GM19025 (cell line): ENCODE data around the gene IGDCC3.
"Not testable (repeated sequence)": the region's sequence is repeated elsewhere in the genome, so short reads cannot be mapped to it uniquely, and the experiment has no call there.

Experiments used
- ATAC-seq: cut with Tn5 transposase; IDR thresholded peaks from one replicate; pipeline ENCODE4 v1.9.1; 2021; ENCODE audit warnings: mild to moderate bottlenecking, low read depth, moderate library complexity; ENCODE audit not compliant: unreplicated experiment

Gene IGDCC3

DNA sequence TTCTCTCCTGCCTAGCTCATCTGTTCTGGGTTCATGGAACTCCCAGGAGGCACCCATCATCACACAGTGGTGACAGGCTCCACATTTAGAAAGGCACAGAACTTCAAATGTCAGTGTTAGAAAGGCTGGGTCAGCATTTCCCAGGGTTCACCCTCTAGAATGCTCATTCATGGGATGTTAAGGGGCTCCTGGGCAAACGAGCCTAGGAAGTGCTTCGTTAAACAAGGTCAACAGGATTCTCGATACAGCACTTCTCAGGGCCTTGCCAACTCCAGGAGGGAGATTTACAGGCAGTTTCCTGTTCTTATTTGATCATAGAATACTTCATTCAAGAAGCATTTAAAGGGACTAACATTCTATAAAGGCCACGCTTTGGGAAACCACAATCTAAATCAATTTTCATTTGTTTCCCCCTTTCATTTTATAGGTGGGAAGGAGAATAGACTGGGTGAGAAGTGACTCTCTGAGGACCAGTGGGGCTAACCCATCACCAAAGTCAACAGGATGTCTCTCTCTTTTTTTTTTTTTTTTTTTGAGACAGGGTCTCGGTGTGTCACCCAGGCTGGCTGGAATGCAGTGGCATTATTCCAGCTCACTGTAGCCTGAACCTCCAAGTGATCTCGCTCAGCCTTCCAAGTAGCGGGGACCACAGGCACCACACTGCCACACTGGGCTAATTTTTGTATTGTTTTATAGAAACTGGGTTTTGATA lies 30.7 kb upstream of the IGDCC3 start:
- no peak for ATAC-seq

- ATAC-seq, result no peak
Observed at GRCh38 chr15:65406424-65407000, 28.7 kb upstream of the IGDCC3 start.

DNA sequence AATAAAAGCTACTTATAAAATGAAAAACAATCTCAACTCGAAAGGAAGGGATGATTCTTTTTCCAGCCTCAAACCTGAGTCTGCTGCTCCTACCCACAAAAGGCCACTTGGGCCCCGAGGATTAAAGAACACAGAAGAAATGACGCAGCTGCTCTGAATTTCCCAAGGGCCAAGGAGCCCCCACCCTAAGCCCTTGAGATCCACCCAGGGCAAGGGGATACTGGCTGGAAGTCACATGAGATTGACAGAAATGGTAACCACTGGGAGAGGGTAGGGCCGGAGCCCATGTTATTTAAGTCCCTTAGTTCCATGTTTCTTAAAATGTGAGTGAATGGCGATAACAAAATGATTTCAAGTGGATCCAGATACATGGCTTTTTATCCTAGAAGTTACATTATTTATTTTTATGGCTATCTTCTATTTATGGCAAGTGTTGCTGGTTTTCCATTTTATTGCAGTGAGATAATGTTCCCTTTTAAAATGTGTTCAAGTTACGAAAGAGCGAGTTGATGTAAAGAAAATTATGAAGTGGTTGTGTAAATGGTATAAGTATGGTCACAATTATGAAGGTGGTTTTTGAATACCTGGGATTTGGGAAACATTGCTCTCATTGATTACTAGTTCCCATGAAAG lies 28.1 kb upstream of the IGDCC3 start:
- ATAC-seq, result no peak

- ATAC-seq, result no peak
Observed at GRCh38 chr15:65404186-65404872, 26.5 kb upstream of the IGDCC3 start.

GRCh38 chr15:65402961-65403360 lies 25.2 kb upstream of the IGDCC3 start:
- no peak for ATAC-seq

- ATAC-seq, result no peak
Observed at GRCh38 chr15:65401611-65402240, 23.9 kb upstream of the IGDCC3 start.

- no peak for ATAC-seq
Observed at GRCh38 chr15:65400760-65401610, 23.2 kb upstream of the IGDCC3 start.

DNA sequence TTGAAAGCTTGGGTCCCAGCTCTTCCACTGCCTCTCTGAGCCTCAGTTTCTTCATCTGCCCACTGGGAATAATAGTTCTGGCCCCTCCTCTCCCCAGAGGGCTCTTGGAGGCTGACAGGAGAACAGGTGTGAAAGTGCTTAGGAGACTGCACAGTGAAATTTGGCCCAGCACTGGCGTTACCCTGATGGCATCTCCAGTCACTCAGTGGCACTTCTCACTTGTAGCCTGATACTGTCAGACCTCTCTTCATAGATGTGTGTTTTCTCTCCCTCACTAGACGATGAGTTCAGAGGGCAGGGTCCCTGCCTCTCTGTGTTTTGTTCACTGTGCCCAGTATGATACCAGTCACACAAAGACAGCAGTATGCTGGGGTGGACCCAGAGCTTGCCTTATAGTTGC lies 22.2 kb upstream of the IGDCC3 start:
- no peak for ATAC-seq

GRCh38 chr15:65399001-65399706 lies 21.4 kb upstream of the IGDCC3 start:
- no peak for ATAC-seq

DNA sequence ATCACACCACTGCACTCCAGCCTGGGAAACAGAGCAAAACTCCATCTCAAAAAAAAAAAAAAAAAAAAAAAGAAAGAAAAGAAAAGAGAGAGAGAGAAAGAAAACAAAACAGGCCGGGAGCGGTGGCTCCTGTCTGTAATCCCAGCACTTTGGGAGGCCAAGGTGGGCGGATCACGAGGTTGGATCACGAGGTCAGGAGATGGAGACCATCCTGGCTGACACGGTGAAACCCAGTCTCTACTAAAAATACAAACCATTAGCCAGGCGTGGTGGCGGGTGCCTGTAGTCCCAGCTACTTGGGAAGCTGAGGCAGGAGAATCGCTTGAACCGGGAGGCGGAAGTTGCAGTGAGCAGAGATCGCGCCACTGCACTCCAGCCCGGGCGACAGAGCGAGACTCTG lies 20.7 kb upstream of the IGDCC3 start:
- not testable (repeated sequence) for ATAC-seq

GRCh38 chr15:65396965-65397317 lies 19.1 kb upstream of the IGDCC3 start:
- ATAC-seq, result no peak

DNA sequence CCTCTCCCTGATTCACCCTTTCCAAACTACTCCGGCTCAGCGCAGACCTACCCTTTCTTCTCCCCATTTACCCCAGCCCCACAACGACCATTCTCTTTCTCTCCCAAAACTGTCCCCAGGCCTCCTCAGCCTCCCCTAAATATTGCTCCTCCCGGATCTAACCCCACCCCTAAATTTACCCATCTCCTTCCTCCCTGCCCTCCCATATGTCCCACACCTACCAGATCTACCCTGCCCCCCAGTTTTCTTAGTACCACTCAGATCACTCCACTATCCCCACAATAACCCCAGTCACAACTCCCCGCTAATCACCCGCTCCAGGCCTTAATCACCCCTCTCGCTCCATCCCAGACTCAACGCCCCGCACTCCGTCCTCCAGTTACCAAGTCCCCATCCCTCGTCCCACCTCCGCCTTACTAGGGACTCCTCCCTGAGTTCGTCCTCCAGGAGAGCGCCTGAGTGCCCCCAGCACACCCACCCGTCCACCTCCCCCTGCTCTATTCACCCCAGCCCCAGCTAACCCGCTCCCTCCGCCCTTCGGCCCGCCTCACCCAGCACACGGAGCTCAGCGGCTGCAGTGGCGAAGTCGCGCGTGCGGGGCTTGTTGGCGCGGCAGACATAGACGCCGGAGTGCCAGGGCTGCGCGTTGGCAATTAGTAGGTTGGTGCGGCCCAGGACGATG lies 18.6 kb upstream of the IGDCC3 start:
- no peak for ATAC-seq

DNA sequence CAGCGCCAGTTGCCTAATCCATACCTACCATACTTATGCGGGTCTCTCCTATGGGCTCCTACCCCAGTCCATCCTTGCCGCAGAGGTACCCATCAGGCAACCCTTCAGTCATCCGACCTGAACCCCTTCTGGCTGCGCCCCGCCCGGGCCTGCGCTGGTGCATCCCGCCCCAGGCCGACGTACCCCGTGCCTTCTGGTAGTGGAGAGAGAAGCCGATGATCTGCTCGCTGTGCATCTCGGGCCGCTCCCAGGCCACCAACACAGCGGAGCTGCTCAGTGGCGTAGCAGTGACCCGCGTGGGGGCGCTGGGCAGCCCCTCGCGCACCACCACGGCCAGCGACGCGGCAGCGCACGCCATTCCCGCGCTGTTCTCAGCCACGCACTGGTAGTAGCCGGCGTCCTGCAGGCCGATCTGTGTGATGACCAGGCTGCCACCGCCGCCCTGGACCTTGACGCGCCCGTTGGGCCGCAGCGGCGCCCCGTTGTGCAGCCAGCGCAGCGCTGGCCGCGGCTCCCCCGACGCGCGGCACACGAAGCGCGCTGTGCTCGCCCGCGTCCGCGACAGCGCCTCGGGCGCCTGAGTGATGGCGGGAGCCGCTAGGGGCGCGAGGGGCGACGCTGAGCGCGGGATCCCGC lies 17.9 kb upstream of the IGDCC3 start:
- ATAC-seq, result no peak

DNA sequence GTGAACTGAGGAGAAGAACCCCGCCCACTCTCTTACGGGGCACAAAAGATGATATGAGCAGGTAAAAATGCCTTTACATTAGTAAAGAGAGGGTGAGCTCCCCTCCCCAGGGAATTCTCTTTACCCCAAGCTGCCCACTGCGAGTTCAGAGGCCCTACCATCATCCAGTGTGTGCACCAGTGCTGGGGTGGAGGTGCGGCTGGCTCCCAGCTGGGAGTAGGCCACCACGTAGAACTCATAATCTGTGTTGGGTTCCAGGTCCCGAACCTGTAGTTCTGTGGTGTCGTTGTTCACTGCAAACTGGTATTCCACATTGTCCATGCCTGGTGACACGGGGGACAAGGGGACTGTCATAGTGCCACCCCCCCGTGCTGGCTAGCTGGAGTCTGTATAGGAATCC lies 17.1 kb upstream of the IGDCC3 start:
- no peak for ATAC-seq

GRCh38 chr15:65394280-65394789 lies 16.5 kb upstream of the IGDCC3 start:
- ATAC-seq, result no peak

- ATAC-seq, result no peak
Observed at GRCh38 chr15:65393557-65393956, 15.8 kb upstream of the IGDCC3 start.

GRCh38 chr15:65393091-65393490 lies 15.3 kb upstream of the IGDCC3 start:
- no peak for ATAC-seq

- no peak for ATAC-seq
Observed at GRCh38 chr15:65392368-65392767, 14.6 kb upstream of the IGDCC3 start.
